Limb (tissue), 2 donors: Measurements from ENCODE around the gene RFX3.
A peak's percentile ranks its signal among the peaks of the same experiment; 100 is the strongest.

Source experiments
- DNase-seq, 2 donors: peaks; one replicate each; pipeline ENCODE4 v3.0.0-alpha.2; 2016; ENCODE audit errors: extremely low spot score in 2 of 2

RFX3 gene

DNA sequence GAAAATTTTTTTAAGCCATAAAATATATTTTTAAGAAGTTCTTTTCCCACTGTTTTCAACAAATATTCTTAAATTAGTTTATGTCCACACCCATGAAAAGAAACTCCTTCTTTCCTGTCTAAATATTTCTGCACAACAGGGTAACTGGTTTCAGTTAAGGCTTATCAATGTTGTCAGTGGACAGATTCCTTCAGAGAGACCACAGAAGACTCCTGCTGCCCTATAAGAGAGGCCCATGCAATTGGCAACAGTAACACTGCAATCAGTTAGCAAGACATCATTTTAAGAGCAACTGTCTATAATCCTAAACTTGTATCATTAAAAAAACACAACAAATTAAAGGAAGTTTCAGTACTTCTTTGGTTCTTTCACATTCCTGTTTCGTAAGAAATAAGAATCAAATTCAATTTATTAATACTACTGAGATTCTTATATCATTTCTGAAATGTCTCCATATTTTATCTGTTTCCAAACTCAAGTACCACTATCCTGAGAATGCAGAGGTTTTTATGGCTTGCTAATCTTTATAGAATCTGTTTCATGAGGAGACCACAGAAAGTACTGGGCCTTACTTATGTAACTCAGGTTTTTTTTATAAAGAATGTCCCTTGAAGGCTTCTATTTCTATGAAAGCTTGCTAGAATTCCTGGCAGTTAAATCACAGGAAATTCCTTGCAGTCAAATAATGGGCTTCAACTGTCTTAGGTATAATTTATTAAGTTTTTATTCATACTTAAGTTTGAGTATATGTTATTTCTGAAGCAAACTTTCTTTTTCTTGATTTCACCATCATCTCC, 240.2 kb downstream of the RFX3 start:
- no peak for DNase-seq

DNA sequence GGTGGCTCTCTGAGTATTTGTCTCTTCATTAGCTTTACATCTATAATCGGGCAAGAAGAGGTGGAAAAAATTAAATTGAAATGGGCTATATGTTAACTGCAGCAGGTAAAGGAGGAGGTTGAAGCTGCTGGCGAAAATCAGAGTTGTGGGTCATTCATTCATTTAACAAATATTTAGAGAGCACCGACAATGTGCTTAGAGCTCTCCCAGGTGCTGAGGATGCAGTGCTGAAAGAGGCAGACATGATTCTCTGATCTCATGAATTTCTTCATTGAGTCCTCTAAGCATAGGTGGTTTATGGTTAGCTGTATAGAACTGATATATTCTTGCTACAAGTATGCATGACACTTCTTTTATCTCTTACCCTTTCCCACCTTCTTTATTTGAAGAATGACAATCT, 243.4 kb downstream of the RFX3 start:
- DNase-seq, result no peak

- DNase-seq, result no peak
Observed at GRCh38 chr9:3281399-3281798, 244.4 kb downstream of the RFX3 start.

DNA sequence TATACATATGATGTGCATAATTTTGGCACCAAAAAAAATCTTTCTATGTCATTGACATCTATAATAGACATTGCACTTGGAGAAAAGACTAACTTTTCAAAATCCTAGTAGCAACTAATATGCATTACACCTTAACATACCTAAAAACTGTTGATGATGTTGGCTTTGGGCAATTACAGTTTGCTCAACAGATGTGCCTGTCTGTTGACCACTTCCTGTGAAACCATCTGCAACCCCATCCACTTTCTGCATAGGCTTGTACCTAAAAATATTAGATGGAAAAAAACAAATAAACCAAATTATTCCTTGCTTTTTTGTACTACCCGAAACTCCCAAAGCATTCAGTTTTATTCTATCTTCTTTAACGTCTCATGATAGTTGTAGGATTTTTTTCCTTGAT, 248.6 kb downstream of the RFX3 start:
- DNase-seq, result no peak

DNA sequence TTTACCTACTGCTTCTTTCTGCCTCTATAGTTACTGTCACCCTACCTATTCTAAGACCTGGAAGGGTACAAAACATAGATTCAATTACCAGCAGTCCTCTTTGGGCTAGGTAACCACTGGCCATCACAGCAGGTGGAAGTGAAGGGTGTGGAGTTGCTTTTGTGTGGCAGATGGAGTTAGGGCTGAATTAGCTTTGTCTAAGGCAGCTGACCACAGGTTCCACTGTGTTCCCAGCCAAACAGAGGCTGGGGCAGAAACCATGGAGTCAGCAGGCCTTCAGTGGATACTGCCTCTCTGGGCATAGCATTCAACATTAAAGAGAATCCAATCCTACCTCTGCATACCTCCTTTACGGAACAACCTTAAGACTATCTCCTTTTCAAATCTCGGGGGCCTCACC, 254.2 kb downstream of the RFX3 start:
- DNase-seq, result no peak

DNA sequence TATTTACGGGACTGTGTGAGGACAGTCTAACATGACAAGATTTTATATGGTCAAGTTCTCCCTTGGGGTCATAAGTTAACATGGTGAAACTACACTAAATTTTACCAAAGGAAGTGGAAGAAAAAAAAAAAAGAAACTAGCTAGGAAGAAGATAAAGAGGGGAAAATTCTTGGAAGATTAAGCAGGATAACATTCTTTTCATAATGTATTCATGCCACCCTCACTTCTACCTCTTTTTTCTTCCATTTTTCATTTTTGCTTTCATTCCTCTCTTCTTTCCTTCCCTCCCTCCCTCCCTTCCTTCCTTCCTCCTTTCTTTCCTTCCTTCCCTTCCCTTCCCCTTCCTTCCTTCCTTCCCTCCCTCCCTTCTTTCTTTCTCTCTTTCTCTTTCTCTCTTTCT, 254.6 kb downstream of the RFX3 start:
- DNase-seq, result no peak

GRCh38 chr9:3268223-3268622, 257.6 kb downstream of the RFX3 start:
- no peak for DNase-seq

GRCh38 chr9:3263698-3264097, 262.1 kb downstream of the RFX3 start:
- DNase-seq, result no peak

GRCh38 chr9:3262826-3263529, 262.8 kb downstream of the RFX3 start:
- no peak for DNase-seq

DNA sequence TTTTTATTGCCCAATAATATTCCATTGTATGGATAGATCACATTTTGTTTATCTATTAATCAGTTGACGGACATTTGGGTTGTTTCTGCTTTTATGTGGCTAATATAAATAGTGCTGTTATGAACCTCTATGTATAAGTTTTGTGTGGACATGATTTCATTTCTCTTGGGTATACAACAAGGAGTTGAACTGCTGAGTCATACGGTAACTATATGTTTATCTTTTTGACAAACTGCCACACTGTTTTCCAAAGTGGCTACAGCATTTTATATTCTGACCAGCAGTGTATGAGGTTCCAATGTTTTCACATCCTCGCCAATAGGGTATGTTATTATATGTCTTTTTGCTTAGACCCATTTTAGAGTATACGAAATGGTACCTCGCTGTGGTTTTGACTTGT, 264.3 kb downstream of the RFX3 start:
- DNase-seq, result no peak

GRCh38 chr9:3256571-3257330, 269.1 kb downstream of the RFX3 start:
- DNase-seq, result no peak

DNA sequence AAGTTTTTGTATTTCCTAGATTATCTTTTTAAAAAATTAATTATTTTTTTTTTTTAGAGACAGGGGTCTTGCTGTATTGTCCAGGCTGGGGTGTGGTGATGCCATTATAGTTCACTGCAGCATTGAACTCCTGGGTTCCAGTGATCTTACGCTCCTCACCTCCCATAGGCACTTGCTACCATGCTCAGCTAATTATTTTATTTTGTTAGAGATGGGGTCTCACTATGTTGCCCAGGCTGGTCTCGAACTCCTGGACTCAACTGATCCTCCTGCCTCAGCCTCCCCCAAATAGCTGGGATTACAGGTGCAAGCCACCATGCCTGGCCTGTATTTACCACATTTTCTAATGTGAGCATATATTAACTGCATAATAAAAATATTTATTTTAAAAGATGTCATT, 274.5 kb downstream of the RFX3 start:
- DNase-seq, result no peak

DNA sequence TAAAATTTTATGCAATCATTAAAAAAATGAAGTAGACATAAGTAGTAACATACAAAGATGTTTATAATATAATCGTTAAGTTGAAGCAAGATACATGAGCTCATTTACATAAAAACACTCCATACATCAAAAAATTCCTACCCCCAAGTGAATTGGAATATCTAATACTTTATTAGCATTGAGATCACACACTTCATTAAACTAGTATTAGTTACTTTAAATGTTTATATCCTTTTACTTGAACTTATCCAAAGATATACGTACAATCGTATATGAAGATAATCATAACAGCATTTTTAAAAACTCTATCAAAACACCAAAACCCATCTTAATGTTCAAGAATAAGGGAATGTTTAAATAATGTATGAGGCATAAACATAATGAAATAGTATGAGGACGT, 275.1 kb downstream of the RFX3 start:
- no peak for DNase-seq

GRCh38 chr9:3247211-3247610, 278.6 kb downstream of the RFX3 start:
- DNase-seq, result no peak

DNA sequence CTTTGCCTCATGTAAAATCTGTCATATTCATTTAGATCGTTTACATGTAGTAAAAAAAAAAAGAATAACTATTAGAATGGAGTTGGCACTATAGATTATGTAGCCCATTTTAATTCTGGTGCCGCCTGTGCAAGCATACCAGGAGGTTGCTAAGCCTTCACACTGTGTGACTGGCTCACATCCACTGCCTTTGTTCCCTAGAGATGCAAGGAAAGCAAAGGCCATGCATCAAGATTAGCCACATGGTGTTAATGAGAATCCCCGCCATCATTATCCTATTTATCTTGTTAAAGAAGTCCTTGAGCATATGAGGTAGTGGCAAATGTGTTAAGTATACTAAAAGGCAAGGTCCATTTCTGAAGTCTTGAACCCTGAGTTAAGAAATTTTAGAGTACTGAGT, 279.6 kb downstream of the RFX3 start:
- no peak for DNase-seq

DNA sequence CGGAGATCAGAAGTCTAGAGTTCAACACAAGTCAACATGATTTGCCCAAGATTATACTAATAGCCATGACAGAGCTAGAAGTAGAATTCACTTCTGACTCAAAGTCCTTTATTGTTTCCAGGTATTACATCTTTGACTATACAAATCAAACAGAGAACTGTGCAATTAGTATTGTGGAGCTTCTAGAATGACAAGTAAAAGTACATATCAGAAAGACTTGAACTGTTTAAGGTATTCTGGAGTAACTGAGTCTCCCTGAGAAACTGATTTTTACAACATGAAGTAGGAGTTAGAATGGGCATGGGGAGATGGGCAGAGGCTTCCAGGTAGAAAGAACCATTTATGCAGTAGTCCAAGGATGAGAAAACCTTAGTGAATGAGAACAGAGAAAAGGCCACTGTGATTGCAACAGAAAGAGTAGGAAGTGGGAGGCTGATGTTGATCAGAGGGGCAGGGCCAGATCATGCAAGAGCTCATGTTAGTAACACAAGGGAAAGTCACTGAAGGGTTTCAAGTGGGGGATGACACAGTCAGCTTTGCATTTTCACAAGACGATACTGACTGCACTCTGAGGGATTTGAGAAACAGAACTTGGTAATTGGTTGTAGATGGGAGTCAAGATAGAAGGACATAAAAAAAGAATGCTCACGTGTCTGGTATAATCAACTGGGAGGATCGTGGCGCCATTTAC, 280.7 kb downstream of the RFX3 start:
- DNase-seq, result no peak

- DNase-seq, result no peak
Observed at GRCh38 chr9:3243683-3244082, 282.1 kb downstream of the RFX3 start.

GRCh38 chr9:3241290-3241689, 284.5 kb downstream of the RFX3 start:
- no peak for DNase-seq

DNA sequence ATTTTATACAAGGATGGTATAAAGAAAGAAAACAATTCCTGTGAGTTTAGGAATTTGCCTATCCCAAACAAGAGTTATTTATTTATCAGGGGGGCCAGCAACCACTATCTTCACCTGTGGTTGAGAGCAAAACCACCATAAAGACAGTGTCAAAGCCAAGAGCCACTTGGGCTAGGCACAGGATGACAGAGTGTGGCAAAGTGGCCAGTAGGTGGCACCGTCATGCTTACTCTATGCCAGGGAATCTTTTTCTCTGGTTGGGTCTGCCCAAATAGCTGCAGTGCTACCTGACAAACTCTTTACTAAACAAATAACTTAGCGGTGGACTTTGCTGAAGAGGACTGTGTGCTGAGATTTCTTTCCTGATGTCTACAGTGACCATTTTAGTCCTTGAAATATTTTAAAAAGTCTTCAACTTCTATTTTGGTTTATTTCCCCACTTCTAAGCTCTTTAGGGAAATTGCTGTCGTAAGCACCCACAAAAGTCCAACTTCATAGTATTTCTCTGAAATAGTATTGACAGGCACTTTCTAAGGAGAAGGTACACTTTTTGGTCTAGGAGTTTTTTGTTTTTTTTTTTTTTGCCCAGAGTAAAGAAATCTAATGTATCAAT, 285.0 kb downstream of the RFX3 start:
- DNase-seq, result peak; percentile 12 to 71

- no peak for DNase-seq
Observed at GRCh38 chr9:3239240-3239639, 286.6 kb downstream of the RFX3 start.

DNA sequence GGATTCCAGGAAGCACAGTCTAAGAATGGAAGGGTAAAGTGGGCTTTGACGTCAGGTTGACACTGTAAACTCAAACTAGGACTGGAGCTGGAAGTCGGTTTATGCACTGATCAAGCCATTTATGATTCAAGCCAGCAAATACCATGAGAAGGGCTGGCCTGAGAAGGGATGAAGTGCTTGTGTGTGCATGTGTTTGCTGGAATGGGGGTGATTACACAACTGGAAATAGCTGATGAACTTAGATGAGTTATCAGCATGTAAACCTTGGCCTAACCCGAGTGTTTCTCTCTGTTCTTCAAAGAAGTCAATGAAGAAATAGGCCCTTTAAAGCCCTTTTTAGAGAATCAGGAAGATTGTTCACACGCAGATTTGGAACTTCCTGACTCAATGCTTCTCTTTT, 287.6 kb downstream of the RFX3 start:
- no peak for DNase-seq
